ENCODE data around the gene CCDC149. TPM values are rescaled to one million over a fixed set of nuclear protein-coding genes. Genes with fewer than 3 reads are reported as not detected.

CCDC149 gene
- total and polyA plus RNA-seq, 2 of the 4 experiments (the other 2 are of a cell fraction) = 6.7 to 7.0 TPM

DNA sequence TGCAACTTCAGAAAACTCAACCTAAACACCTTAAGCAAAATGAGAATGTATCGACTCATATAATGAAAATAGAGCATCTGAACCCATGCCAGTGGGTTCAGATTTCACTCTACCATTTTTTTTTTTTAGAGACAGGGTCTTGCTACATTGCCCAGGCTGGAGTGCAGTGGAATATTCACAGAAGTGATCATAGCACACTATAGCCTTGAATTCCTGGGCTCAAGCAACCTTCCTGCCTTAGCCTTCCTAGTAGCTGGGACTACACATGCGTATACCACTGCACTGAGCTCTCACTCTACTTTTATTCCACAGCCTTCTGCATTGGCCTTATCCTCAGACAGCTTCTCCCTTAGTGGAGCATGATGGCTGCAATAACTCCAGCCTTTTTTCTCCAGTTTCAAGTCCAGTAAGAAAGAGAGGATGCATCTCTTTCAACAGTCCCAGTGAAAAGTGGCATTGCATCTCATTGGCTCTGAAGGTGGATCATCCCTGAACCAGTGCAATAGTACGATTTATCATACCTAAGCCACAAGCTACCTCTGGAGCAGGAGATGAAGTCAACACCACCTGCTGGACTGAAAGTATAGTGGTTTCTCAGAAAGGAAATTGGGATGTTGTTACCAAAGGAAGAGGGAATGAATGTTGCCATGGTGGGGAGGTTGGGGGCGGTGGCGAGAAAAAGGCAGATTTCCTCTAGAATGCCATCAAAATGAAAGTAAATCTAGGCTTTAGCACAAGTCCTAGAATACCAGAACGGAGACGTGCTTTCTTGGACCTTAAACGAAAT lies 119.4 kb downstream of the CCDC149 start:
- Histone ChIP-seq H2BK120ac (ENCODE audit: low read depth, low read length) (no peak overlapping the region), H3K14ac (replicated peaks; ENCODE audit: low read depth, low read length) (no peak overlapping the region), H3K79me1 (ENCODE audit: low read depth in 1 of 2, low read length in 2 of 2) (no peaks in the 10 kb centered on the region), H3K4me2 (ENCODE audit: low read depth, low read length) (no peak overlapping the region), H3K27me3 (ENCODE audit: control insufficient read depth, insufficient read depth, low read length) (no peaks in the 10 kb centered on the region), H4K5ac (ENCODE audit: low read depth, low read length) (no peak overlapping the region), H3K9ac (ENCODE audit: low read depth, low read length) (no peak overlapping the region), H3K9me1 (ENCODE audit: insufficient read depth, low read length) (peaks cover 8% of the 10 kb centered on the region), H2BK20ac (ENCODE audit: low read depth, low read length) (no peak overlapping the region), H3K36me3 (ENCODE audit: control insufficient read depth, insufficient read depth, low read length) (no peaks in the 10 kb centered on the region), H3K4me3 (ENCODE audit: insufficient read depth, low read depth, low read length) (no peak overlapping the region), H4K8ac (ENCODE audit: low read depth in 2 of 2, low read length in 2 of 2) (no peak overlapping the region), H3K18ac (ENCODE audit: low read depth, low read length) (no peak overlapping the region), H2AFZ (replicated peaks; ENCODE audit: low read length, poor library complexity) (no peak overlapping the region), H3K4me1 (ENCODE audit: control insufficient read depth, insufficient read depth, low read length) (peaks cover 9% of the 10 kb centered on the region), H2BK15ac (ENCODE audit: low read depth, low read length) (no peak overlapping the region), H2BK5ac (ENCODE audit: low read depth, low read length, poor library complexity, severe bottlenecking) (no peak overlapping the region), H2AK9ac (replicated peaks; ENCODE audit: low read depth, low read length, poor library complexity) (no peak overlapping the region), H4K91ac (ENCODE audit: insufficient read depth, low read depth, low read length) (no peak overlapping the region), H3K27ac (ENCODE audit: insufficient read depth, low read length) (no peak overlapping the region), H3K23ac (ENCODE audit: low read depth, low read length) (no peak overlapping the region), H3K9me3 (ENCODE audit: control insufficient read depth, insufficient read depth, low read length) (no peaks in the 10 kb centered on the region), H3K56ac (ENCODE audit: extremely low read depth, insufficient read depth, low read length) (no peak overlapping the region), H2AK5ac (ENCODE audit: low read depth, low read length) (no peak overlapping the region), H4K20me1 (ENCODE audit: insufficient read depth, low read length) (no peaks in the 10 kb centered on the region), H3K4ac (ENCODE audit: low read depth, low read length) (no peak overlapping the region)
- ATAC-seq (ENCODE audit: low read depth) = no peak
- dilution Hi-C loops (cut with HindIII; ENCODE audit: low sequenced_read_pairs, unreplicated experiment) (no loop called here), in situ Hi-C loops (cut with MboI; ENCODE audit: low sequenced_read_pairs) (no loop called here), intact Hi-C loops (cut with micrococcal nuclease) (loop anchor here (10.0 kb wide), 1 partner anchor 319 kb away; no protein-coding TSS in a partner anchor)
- no TSS peak for BruUV-seq (replicated peaks)
- DNase-seq = peak; percentile 19
- no CpG with 5 or more reads among the region's 8 CpGs for WGBS, 2 experiments (ENCODE audit: extremely low coverage in 2 of 2, insufficient read length in 1 of 2)
- ChIA-PET POLR2A (ENCODE audit: unreplicated experiment) (no interaction called here), CTCF (interaction anchor here (0.6 to 2.0 kb wide), 5 partner anchors 9 to 33 kb away, joined by 3 to 8 read pairs (median 5); no protein-coding TSS in a partner anchor)
- TF ChIP-seq CHD1 (IDR thresholded peaks at IDR 0.05; ENCODE audit: low read depth, low read length) (no peak), FOS (IDR thresholded peaks at IDR 0.05; ENCODE audit: low read depth, low read length) (no peak), BHLHE40 (IDR thresholded peaks at IDR 0.05; ENCODE audit: low read depth, low read length) (no peak), MAFK (IDR thresholded peaks at IDR 0.05; ENCODE audit: low read depth, low read length) (no peak), RCOR1 (IDR thresholded peaks at IDR 0.05; ENCODE audit: insufficient replicate concordance, low read length) (no peak), MXI1 (IDR thresholded peaks at IDR 0.05; ENCODE audit: borderline replicate concordance, low read depth, low read length) (no peak), NFE2L2 (IDR thresholded peaks at IDR 0.05; ENCODE audit: low read depth, low read length) (no peak), SMC3 (IDR thresholded peaks at IDR 0.05; ENCODE audit: low read depth, low read length) (no peak), RAD21 (IDR thresholded peaks at IDR 0.05; ENCODE audit: low read length) (peak; percentile 35; the same call in 1 of the 2 replicates), POLR2A (IDR thresholded peaks at IDR 0.05; ENCODE audit: low read depth, low read length) (no peak), MAZ (IDR thresholded peaks at IDR 0.05; ENCODE audit: borderline replicate concordance, low read depth, low read length) (no peak), RFX5 (IDR thresholded peaks at IDR 0.05; ENCODE audit: low read depth, low read length) (no peak)
- TF ChIP-seq, protein P1, sequence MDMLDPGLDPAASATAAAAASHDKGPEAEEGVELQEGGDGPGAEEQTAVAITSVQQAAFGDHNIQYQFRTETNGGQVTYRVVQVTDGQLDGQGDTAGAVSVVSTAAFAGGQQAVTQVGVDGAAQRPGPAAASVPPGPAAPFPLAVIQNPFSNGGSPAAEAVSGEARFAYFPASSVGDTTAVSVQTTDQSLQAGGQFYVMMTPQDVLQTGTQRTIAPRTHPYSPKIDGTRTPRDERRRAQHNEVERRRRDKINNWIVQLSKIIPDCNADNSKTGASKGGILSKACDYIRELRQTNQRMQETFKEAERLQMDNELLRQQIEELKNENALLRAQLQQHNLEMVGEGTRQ (IDR thresholded peaks at IDR 0.05; ENCODE audit: low read depth, low read length) = no peak
- TF ChIP-seq, protein P2, sequence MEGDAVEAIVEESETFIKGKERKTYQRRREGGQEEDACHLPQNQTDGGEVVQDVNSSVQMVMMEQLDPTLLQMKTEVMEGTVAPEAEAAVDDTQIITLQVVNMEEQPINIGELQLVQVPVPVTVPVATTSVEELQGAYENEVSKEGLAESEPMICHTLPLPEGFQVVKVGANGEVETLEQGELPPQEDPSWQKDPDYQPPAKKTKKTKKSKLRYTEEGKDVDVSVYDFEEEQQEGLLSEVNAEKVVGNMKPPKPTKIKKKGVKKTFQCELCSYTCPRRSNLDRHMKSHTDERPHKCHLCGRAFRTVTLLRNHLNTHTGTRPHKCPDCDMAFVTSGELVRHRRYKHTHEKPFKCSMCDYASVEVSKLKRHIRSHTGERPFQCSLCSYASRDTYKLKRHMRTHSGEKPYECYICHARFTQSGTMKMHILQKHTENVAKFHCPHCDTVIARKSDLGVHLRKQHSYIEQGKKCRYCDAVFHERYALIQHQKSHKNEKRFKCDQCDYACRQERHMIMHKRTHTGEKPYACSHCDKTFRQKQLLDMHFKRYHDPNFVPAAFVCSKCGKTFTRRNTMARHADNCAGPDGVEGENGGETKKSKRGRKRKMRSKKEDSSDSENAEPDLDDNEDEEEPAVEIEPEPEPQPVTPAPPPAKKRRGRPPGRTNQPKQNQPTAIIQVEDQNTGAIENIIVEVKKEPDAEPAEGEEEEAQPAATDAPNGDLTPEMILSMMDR (conservative IDR thresholded peaks at IDR 0.05; ENCODE audit: low read depth, low read length) = peak; percentile 22; the same call in 1 of the 2 replicates
- TF ChIP-seq, protein P3, sequence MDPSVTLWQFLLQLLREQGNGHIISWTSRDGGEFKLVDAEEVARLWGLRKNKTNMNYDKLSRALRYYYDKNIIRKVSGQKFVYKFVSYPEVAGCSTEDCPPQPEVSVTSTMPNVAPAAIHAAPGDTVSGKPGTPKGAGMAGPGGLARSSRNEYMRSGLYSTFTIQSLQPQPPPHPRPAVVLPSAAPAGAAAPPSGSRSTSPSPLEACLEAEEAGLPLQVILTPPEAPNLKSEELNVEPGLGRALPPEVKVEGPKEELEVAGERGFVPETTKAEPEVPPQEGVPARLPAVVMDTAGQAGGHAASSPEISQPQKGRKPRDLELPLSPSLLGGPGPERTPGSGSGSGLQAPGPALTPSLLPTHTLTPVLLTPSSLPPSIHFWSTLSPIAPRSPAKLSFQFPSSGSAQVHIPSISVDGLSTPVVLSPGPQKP (IDR thresholded peaks at IDR 0.05; ENCODE audit: borderline replicate concordance, low read depth, low read length) = no peak

Measured in IMR-90 (cell line).